Measurements from ENCODE around the gene SIL1. TPM values are rescaled to one million over a fixed set of nuclear protein-coding genes. Genes with fewer than 3 reads are reported as not detected.

Gene SIL1
- total RNA-seq, 1 donor from 2014 or later, result 35.6 TPM

- Histone ChIP-seq H3K4me1 (no peaks in the 10 kb centered on the region), H3K36me3 (peaks cover 0 to 19% of the 10 kb centered on the region in 2 donors), H3K27me3 (no peaks in the 10 kb centered on the region), H3K4me3 (no peak overlapping the region), H3K27ac (no peak overlapping the region), H3K9me3 (no peaks in the 10 kb centered on the region)
- TF ChIP-seq CTCF (IDR thresholded peaks at IDR 0.05) (no peak), POLR2AphosphoS5 (IDR thresholded peaks at IDR 0.05; ENCODE audit: insufficient read depth in 1 of 2, low read depth in 1 of 2) (no peak), POLR2A (IDR thresholded peaks at IDR 0.05) (no peak)
- intact Hi-C loops (cut with DNase I), result no loop called here
- DNase-seq (ENCODE audit: extremely low spot score in 2 of 2), result no peak
These were observed 287.5 kb downstream of the SIL1 start for GRCh38 chr5:138910546-138911185.

GRCh38 chr5:138909734-138910133, 288.4 kb downstream of the SIL1 start:
- Histone ChIP-seq H3K36me3 (peaks cover 0 to 26% of the 10 kb centered on the region in 2 donors), H3K4me3 (no peak overlapping the region), H3K4me1 (no peaks in the 10 kb centered on the region), H3K27ac (no peak overlapping the region), H3K27me3 (no peaks in the 10 kb centered on the region), H3K9me3 (no peaks in the 10 kb centered on the region)
- DNase-seq (ENCODE audit: extremely low spot score in 2 of 2), result no peak
- TF ChIP-seq CTCF (IDR thresholded peaks at IDR 0.05) (no peak), POLR2AphosphoS5 (IDR thresholded peaks at IDR 0.05; ENCODE audit: insufficient read depth in 1 of 2, low read depth in 1 of 2) (no peak), POLR2A (IDR thresholded peaks at IDR 0.05) (no peak)
- intact Hi-C loops (cut with DNase I), result no loop called here

- intact Hi-C loops (cut with DNase I), result no loop called here
- DNase-seq (ENCODE audit: extremely low spot score in 2 of 2), result no peak
- no peak overlapping the region for H3K27ac ChIP-seq
- no peak for TF ChIP-seq CTCF (IDR thresholded peaks at IDR 0.05)
- TF ChIP-seq POLR2A (IDR thresholded peaks at IDR 0.05), result no peak
- TF ChIP-seq POLR2AphosphoS5 (IDR thresholded peaks at IDR 0.05; ENCODE audit: insufficient read depth in 1 of 2, low read depth in 1 of 2), result no peak
- H3K27me3 ChIP-seq, result no peaks in the 10 kb centered on the region
- H3K9me3 ChIP-seq, result no peaks in the 10 kb centered on the region
- peaks cover 0 to 30% of the 10 kb centered on the region in 2 donors for H3K36me3 ChIP-seq
- H3K4me1 ChIP-seq, result no peaks in the 10 kb centered on the region
- H3K4me3 ChIP-seq, result no peak overlapping the region
These were observed 292.6 kb downstream of the SIL1 start for GRCh38 chr5:138905541-138905940.

GRCh38 chr5:138903130-138903775, 294.9 kb downstream of the SIL1 start:
- Histone ChIP-seq H3K4me1 (no peaks in the 10 kb centered on the region), H3K4me3 (no peak overlapping the region), H3K27me3 (no peaks in the 10 kb centered on the region), H3K36me3 (peaks cover 0 to 30% of the 10 kb centered on the region in 2 donors), H3K27ac (no peak overlapping the region), H3K9me3 (no peaks in the 10 kb centered on the region)
- DNase-seq (ENCODE audit: extremely low spot score in 2 of 2), result no peak
- no peak for TF ChIP-seq POLR2A (IDR thresholded peaks at IDR 0.05)
- TF ChIP-seq POLR2AphosphoS5 (IDR thresholded peaks at IDR 0.05; ENCODE audit: insufficient read depth in 1 of 2, low read depth in 1 of 2), result no peak
- TF ChIP-seq CTCF (IDR thresholded peaks at IDR 0.05), result no peak
- intact Hi-C loops (cut with DNase I), result no loop called here

- H3K27ac ChIP-seq, result no peak overlapping the region
- TF ChIP-seq POLR2A (IDR thresholded peaks at IDR 0.05), result no peak
- no peak for TF ChIP-seq CTCF (IDR thresholded peaks at IDR 0.05)
- TF ChIP-seq POLR2AphosphoS5 (IDR thresholded peaks at IDR 0.05; ENCODE audit: insufficient read depth in 1 of 2, low read depth in 1 of 2), result no peak
- H3K36me3 ChIP-seq, result peaks cover 0 to 26% of the 10 kb centered on the region in 2 donors
- no peaks in the 10 kb centered on the region for H3K4me1 ChIP-seq
- H3K4me3 ChIP-seq, result no peak overlapping the region
- H3K27me3 ChIP-seq, result no peaks in the 10 kb centered on the region
- H3K9me3 ChIP-seq, result no peaks in the 10 kb centered on the region
- intact Hi-C loops (cut with DNase I), result no loop called here
- DNase-seq (ENCODE audit: extremely low spot score in 2 of 2), result no peak
These were observed 296.5 kb downstream of the SIL1 start for GRCh38 chr5:138901716-138902115.

All from vagina (tissue), 2 donors.